ENCODE results near the gene ADRA2A. TPM values are rescaled to one million over a fixed set of nuclear protein-coding genes. Genes with fewer than 3 reads are reported as not detected.
A peak's percentile ranks its signal among the peaks of the same experiment; 100 is the strongest.

Gene ADRA2A
- total RNA-seq, 1 donor from 2014 or later, result 14.2 TPM

- TF ChIP-seq, protein P1, sequence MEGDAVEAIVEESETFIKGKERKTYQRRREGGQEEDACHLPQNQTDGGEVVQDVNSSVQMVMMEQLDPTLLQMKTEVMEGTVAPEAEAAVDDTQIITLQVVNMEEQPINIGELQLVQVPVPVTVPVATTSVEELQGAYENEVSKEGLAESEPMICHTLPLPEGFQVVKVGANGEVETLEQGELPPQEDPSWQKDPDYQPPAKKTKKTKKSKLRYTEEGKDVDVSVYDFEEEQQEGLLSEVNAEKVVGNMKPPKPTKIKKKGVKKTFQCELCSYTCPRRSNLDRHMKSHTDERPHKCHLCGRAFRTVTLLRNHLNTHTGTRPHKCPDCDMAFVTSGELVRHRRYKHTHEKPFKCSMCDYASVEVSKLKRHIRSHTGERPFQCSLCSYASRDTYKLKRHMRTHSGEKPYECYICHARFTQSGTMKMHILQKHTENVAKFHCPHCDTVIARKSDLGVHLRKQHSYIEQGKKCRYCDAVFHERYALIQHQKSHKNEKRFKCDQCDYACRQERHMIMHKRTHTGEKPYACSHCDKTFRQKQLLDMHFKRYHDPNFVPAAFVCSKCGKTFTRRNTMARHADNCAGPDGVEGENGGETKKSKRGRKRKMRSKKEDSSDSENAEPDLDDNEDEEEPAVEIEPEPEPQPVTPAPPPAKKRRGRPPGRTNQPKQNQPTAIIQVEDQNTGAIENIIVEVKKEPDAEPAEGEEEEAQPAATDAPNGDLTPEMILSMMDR (IDR thresholded peaks at IDR 0.05), result no peak
- intact Hi-C loops (cut with DNase I), result no loop called here
- no peak for DNase-seq (ENCODE audit: extremely low spot score in 2 of 2)
Measured at GRCh38 chr10:111108441-111108840, 31.6 kb downstream of the ADRA2A start.

DNA sequence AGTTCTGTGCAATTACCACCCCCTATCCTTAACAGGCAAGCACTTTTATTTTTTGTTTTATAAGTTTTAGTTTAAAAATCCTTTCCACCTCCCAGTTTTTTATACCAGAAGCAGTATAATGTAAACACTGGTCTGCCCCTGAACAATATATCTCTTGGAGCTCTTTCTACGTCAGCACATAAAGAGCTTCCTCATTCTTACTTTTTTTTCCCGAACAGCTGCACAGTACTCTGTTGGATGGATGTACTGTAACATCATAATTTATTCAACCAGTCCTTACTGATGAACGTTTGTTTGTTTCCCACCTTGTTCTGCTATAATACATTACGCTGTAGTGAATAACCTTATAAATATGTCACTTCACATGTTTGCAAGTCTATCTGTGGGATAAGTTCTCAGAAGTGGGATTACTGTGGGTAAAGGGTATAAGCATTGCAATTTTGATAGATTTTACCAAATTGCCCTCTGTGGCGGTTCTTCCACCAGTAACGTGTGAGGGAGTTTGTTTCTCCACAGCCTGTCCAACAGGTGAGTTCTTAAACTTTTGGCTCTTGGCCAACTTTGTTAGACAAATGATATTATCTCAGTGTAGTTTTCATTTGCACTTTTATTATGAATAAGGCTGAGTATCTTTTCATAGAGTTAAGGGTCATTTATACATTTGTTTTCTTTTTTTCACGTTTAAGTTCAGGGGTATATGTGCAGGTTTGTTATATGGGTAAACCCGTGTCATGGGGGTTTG lies 32.8 kb downstream of the ADRA2A start:
- TF ChIP-seq POLR2A (IDR thresholded peaks at IDR 0.05) (no peak), POLR2AphosphoS5 (IDR thresholded peaks at IDR 0.05; ENCODE audit: insufficient read depth in 1 of 2, low read depth in 1 of 2) (no peak)
- TF ChIP-seq, protein P1 (IDR thresholded peaks at IDR 0.05), result no peak
- Histone ChIP-seq H3K36me3 (no peaks in the 10 kb centered on the region), H3K9me3 (no peaks in the 10 kb centered on the region), H3K27ac (no peak overlapping the region), H3K4me1 (no peaks in the 10 kb centered on the region), H3K27me3 (no peaks in the 10 kb centered on the region), H3K4me3 (no peak overlapping the region)
- intact Hi-C loops (cut with DNase I), result no loop called here
- no peak for DNase-seq (ENCODE audit: extremely low spot score in 2 of 2)

More at GRCh38 chr10:111108441-111108840, 31.6 kb downstream of the ADRA2A start:
- Histone ChIP-seq H3K36me3 (no peaks in the 10 kb centered on the region), H3K4me3 (no peak overlapping the region), H3K9me3 (no peaks in the 10 kb centered on the region), H3K27me3 (no peaks in the 10 kb centered on the region), H3K27ac (no peak overlapping the region), H3K4me1 (no peaks in the 10 kb centered on the region)

DNA sequence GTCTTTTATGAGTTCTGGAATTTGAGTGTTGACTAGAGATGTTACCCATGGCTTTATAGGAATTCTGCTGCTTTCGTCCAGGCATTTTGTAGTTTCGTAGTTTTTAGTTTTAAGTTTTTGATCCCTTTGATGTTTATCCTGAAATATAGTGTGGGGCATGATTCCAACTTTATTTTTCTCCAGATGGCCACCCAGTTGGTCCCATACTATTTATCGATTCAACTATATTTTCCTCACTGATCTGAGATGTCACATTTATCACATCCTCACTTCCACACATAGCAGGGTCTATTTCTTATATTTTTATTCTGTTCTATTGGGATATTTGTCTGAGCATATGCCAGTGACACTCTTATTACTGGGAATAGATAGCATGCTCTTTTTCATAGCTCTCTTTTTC lies 33.9 kb downstream of the ADRA2A start:
- DNase-seq (ENCODE audit: extremely low spot score in 2 of 2), result no peak
- no peaks in the 10 kb centered on the region for H3K27me3 ChIP-seq
- intact Hi-C loops (cut with DNase I), result no loop called here
- no peaks in the 10 kb centered on the region for H3K9me3 ChIP-seq
- H3K4me3 ChIP-seq, result no peak overlapping the region
- TF ChIP-seq POLR2A (IDR thresholded peaks at IDR 0.05) (no peak), POLR2AphosphoS5 (IDR thresholded peaks at IDR 0.05; ENCODE audit: insufficient read depth in 1 of 2, low read depth in 1 of 2) (no peak)
- TF ChIP-seq, protein P1 (IDR thresholded peaks at IDR 0.05), result no peak
- no peak overlapping the region for H3K27ac ChIP-seq
- H3K36me3 ChIP-seq, result no peaks in the 10 kb centered on the region
- no peaks in the 10 kb centered on the region for H3K4me1 ChIP-seq

DNA sequence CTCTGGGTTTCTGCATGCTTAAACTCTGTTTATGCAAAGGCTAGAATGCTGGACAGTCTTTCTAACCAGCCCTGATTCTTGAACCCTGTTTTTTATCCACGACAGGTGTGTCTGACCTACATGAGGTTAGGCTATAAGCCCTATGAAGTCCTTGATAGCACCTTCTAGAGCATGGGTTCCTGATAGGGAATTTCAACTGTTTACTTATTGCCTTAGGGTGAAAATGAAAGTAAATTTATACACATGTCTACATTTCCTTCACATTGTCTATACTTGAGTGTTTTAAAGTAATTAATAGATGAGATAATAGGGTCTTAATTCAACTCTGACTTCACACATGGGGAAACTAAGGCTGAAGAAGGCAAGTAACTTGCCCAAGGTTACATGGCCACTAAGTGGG lies 35.5 kb downstream of the ADRA2A start:
- Histone ChIP-seq H3K4me3 (no peak overlapping the region), H3K27me3 (no peaks in the 10 kb centered on the region), H3K27ac (no peak overlapping the region), H3K4me1 (no peaks in the 10 kb centered on the region), H3K36me3 (no peaks in the 10 kb centered on the region), H3K9me3 (no peaks in the 10 kb centered on the region)
- TF ChIP-seq, protein P1 (IDR thresholded peaks at IDR 0.05), result no peak
- TF ChIP-seq POLR2A (IDR thresholded peaks at IDR 0.05) (no peak), POLR2AphosphoS5 (IDR thresholded peaks at IDR 0.05; ENCODE audit: insufficient read depth in 1 of 2, low read depth in 1 of 2) (no peak)
- intact Hi-C loops (cut with DNase I), result no loop called here
- no peak for DNase-seq (ENCODE audit: extremely low spot score in 2 of 2)

GRCh38 chr10:111113238-111113960 lies 36.6 kb downstream of the ADRA2A start:
- peak; percentile 61 to 76 for DNase-seq (ENCODE audit: extremely low spot score in 2 of 2)
- H3K4me3 ChIP-seq, result no peak overlapping the region
- no peaks in the 10 kb centered on the region for H3K4me1 ChIP-seq
- H3K27me3 ChIP-seq, result no peaks in the 10 kb centered on the region
- no peaks in the 10 kb centered on the region for H3K9me3 ChIP-seq
- H3K36me3 ChIP-seq, result no peaks in the 10 kb centered on the region
- intact Hi-C loops (cut with DNase I), result no loop called here
- H3K27ac ChIP-seq, result no peak overlapping the region
- TF ChIP-seq POLR2A (IDR thresholded peaks at IDR 0.05) (no peak), POLR2AphosphoS5 (IDR thresholded peaks at IDR 0.05; ENCODE audit: insufficient read depth in 1 of 2, low read depth in 1 of 2) (no peak)
- TF ChIP-seq, protein P1 (IDR thresholded peaks at IDR 0.05), result no peak

Data from vagina (tissue), 2 donors.